HG03108 (cell line): Measurements from ENCODE around the gene SLC27A2.
"Not testable (repeated sequence)": the region's sequence is repeated elsewhere in the genome, so short reads cannot be mapped to it uniquely, and the experiment has no call there.

ENCODE experiments used
- ATAC-seq: cut with Tn5 transposase; IDR thresholded peaks from one replicate; pipeline ENCODE4 v1.9.1; 2021; ENCODE audit warnings: moderate library complexity; ENCODE audit not compliant: unreplicated experiment

SLC27A2 gene

GRCh38 chr15:50181969-50182218 is at the start of gene SLC27A2:
SLC27A2 (plus strand) TSS chr15:50182196; CDS start chr15:50182428, 232 bp downstream.
- ATAC-seq, result peak; percentile 58

DNA sequence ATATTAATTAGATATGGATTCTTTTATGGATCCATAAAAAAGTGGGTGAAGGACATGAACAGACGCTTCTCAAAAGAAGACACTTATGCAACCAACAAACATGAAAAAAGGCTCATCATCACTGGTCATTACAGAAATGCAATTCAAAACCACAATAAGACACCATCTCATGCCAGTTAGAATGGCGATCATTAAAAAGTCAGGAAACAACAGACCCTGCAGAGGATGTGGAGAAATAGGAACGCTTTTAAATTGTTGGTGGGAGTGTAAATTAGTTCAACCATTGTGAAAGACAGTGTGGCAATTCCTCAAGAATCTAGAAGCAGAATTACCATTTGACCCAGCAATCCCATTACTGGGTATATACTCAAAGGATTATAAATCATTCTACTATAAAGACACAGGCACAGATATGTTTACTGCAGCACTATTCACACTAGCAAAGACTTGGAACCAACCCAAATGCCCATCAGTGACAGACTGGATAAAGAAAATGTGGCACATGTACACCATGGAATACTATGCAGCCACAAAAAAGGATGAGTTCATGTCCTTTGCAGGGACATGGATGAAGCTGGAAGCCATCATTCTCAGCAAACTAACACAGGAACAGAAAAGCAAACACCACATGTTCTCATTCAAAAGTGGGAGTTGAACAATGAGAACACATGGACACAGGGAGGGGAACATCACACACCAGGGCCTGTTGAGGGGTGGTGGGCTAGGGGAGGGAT is 49.6 kb upstream of the SLC27A2 start:
- not testable (repeated sequence) for ATAC-seq

DNA sequence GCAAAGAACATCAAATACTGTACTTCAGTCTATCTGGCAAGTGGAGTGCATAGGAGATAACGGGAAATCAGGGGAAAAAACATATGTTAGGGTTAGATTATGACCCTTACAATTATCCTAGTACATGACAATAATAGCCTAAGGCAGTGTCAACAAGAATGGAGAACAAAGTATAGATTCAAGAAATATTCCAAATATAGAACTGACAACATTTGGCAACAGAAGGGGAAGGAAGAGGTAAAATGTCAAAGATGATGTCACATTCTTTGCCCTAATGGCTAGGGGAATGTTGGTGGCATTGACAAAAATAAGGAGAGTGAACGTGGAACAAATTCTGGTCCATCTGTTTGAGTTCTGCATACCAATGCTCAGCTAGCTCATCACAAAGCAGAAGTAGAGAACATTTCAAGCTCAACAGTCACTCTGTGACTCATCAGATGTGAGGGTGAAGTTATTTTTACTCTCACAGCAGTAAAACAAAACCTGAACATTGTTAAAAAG is 47.4 kb upstream of the SLC27A2 start:
- ATAC-seq, result peak; percentile 71

GRCh38 chr15:50135031-50135551 is 46.9 kb upstream of the SLC27A2 start:
- peak; percentile 28 for ATAC-seq

DNA sequence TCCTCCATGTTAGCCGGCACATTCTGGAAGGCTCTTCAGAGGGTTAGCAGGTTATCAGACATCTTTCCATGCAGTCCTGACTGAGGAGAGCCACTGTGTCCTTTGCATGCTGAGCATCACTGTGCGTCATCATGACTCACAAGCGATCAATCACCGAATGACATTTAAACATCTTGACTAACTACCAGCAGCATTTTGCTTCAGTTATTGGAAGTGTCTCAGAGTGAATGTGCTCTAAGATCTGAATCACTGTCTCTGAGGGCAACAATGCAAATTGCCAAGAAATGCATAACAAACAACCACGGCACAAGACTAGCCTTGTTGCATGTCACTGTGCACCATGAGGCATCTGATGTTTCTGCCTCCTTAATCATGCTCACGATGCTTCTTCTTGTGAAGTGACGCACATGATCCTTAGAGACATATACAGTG is 44.6 kb upstream of the SLC27A2 start:
- ATAC-seq, result no peak

- no peak for ATAC-seq
Observed at GRCh38 chr15:50137893-50138292, 44.1 kb upstream of the SLC27A2 start.

- no peak for ATAC-seq
Observed at GRCh38 chr15:50138391-50138790, 43.6 kb upstream of the SLC27A2 start.

DNA sequence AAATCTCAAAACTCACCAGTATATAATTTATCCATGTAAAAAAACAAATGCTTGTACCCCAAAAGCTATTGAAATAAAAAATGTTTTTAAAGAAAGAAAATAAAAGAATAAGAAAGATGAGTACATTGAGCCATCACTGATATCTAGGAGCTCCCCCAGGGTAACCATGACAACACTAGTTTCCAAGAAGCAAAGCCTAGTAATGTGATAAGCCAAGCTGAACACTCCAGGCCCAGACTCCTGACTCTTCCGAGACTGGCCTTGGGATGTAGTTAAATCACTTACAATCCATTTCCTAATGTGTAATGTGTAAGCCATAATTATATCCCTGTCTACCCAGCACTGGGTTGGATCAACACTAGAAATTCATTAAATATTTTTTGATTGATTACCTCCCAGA is 41.9 kb upstream of the SLC27A2 start:
- no peak for ATAC-seq

- ATAC-seq, result no peak
Observed at GRCh38 chr15:50140983-50141382, 41.0 kb upstream of the SLC27A2 start.

DNA sequence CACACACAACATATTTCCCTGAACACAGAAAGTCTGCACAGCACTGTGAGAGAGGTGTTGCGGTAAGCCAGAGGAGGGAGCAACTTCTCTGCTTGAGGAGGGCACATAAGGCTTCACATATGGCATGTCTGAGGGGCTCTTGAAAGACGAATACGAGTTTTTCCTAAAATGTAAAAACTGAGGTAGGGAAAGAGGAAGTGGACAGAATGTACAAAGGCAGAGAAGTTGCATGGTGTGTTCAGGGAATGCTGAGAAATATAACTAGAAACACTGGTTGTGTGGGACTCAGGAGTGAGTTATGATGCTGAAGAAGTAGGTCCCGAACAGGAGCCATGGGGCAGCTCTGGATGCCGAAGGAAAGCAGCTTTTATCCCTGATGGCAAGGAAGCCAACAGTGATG is 40.1 kb upstream of the SLC27A2 start:
- ATAC-seq, result no peak

DNA sequence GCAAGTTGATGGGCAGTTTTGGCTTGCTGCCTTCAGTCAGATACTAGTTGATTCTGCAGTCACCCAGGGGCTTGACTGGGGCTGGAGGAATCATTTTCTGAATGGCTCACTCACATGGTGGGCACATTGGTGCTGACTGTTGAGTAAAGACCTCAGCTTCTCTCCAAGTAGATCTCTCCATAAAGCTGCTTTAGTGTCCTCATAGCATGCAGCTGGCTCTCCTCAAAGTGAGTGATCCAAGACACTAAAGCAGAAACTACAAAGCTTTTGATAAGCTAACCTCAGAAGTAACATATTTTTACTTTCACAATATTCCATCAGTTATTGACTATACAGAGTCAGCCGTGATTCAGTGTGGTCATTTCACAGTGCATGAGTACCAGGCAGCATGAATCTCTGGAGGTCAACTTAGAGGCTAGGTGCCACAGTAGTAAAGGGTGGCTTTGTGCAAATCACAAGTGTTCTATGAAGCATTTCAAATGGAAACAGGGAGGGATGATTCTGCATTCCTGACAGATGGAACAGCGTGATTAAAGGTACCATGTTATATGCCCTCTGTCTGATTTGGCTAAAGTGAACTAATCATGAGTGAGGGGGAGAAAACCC is 38.6 kb upstream of the SLC27A2 start:
- no peak for ATAC-seq

DNA sequence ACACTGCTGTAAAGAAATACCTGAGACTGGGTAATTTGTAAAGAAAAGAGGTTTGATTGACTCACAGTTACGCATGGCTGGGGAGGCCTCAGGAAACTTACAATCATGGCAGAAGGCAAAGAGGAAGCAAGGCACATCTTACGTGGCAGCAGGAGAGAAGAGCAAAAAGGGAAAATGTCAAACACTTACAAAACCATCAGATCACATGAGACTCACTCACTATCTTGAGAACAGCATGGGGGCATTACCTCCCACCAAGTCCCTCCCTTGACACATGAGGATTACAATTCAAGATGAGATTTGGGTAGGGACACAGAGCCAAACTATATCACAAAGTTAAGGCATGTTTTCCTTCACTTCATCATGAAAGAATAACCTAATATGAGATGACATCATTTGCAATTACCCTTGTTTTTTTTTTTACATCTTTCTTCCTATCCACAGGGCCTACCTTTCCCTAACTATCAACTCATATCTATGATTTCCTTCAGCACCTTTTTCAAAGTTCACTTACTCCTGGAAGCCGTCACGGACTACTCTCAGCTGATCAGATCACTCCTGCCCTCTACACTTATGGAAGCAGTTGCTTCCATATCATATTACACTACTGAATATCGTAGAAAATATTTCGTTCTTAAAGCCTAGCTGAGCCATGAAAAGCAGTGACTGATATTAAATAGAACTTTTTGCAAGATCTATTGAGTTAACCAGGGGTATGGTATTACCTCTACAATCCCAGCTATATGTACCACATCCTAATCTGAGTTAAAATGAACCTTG is 37.5 kb upstream of the SLC27A2 start:
- ATAC-seq, result no peak

DNA sequence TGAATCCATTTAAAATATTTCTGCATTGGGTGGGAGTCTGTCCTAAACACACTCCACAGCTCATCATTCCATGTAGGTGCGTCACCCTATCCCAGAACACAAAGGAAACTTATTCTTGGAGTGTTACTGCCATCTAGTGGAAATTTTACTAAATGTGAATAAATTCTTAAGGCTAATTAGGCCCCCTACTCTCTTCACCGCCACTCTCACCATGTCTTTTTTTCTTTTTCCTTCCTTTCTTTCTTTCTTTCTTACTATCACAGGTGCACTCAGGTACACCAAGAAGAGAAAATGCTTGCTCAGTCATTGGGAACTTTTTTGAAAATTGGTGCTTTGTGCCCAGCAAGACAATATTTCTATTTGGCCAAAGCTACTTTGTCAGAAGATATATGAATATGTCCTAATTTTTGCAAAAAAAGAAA is 36.5 kb upstream of the SLC27A2 start:
- no peak for ATAC-seq

- no peak for ATAC-seq
Observed at GRCh38 chr15:50146632-50147031, 35.4 kb upstream of the SLC27A2 start.

GRCh38 chr15:50148362-50148963 is 33.5 kb upstream of the SLC27A2 start:
- ATAC-seq, result no peak

- ATAC-seq, result no peak
Observed at GRCh38 chr15:50149090-50149489, 32.9 kb upstream of the SLC27A2 start.

- no peak for ATAC-seq
Observed at GRCh38 chr15:50150349-50150748, 31.6 kb upstream of the SLC27A2 start.

DNA sequence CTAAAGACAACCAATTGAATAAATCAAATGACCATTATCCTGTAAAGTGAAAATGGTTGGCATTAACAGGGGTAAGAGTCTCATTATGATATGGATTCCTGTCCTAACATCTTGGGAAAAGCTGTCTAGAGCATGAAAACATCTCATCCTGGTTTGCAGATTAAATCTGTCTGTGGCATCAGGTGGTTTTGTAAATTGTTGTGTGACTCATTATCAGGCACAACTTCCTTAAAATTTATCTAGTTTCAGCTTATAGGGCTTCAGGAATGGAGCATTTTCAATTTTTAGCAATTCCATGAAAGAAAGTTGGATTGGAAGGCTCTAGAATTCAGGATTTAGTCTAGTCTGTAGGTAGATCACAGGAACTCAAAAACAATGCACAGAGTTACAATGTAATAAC is 31.1 kb upstream of the SLC27A2 start:
- ATAC-seq, result no peak

GRCh38 chr15:50151476-50151875 is 30.5 kb upstream of the SLC27A2 start:
- no peak for ATAC-seq

DNA sequence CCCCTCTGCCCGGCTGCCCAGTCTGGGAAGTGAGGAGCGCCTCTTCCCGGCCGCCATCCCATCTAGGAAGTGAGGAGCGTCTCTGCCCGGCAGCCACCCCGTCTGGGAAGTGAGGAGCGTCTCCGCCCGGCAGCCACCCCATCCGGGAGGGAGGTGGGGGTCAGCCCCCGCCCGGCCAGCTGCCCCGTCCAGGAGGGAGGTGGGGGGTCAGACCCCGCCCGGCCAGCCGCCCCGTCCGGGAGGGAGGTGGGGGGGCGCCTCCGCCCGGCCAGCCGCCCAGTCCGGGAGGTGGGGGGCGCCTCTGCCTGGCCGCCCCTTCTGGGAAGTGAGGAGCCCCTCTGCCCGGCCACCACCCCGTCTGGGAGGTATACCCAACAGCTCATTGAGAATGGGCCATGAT is 23.8 kb upstream of the SLC27A2 start:
- not testable (repeated sequence) for ATAC-seq

- no peak for ATAC-seq
Observed at GRCh38 chr15:50162969-50163718, 18.9 kb upstream of the SLC27A2 start.
